GM12801 (cell line): Measurements from ENCODE around the gene KCNN4.

Experiments
- TF ChIP-seq, protein P1 (sequence below): IDR thresholded peaks from one replicate; pipeline ENCODE4 v1.5.1; 2011; ENCODE audit warnings: control low read depth; ENCODE audit not compliant: insufficient read length; ENCODE audit errors: extremely low read depth

KCNN4 gene

DNA sequence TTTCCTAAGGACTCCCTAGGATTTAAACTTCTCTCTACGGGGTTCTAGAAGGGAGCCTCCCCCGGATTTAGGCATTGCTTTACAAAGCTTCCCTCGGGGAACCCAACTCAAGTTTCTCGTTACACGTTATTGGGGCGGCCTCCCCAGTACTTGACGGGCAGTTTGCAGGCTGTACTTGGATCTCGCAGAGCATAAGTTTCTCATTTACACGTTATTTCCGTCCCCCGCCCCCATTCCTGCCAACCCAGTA, 26.6 kb downstream of the KCNN4 start:
- TF ChIP-seq, protein P1, sequence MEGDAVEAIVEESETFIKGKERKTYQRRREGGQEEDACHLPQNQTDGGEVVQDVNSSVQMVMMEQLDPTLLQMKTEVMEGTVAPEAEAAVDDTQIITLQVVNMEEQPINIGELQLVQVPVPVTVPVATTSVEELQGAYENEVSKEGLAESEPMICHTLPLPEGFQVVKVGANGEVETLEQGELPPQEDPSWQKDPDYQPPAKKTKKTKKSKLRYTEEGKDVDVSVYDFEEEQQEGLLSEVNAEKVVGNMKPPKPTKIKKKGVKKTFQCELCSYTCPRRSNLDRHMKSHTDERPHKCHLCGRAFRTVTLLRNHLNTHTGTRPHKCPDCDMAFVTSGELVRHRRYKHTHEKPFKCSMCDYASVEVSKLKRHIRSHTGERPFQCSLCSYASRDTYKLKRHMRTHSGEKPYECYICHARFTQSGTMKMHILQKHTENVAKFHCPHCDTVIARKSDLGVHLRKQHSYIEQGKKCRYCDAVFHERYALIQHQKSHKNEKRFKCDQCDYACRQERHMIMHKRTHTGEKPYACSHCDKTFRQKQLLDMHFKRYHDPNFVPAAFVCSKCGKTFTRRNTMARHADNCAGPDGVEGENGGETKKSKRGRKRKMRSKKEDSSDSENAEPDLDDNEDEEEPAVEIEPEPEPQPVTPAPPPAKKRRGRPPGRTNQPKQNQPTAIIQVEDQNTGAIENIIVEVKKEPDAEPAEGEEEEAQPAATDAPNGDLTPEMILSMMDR = no peak

DNA sequence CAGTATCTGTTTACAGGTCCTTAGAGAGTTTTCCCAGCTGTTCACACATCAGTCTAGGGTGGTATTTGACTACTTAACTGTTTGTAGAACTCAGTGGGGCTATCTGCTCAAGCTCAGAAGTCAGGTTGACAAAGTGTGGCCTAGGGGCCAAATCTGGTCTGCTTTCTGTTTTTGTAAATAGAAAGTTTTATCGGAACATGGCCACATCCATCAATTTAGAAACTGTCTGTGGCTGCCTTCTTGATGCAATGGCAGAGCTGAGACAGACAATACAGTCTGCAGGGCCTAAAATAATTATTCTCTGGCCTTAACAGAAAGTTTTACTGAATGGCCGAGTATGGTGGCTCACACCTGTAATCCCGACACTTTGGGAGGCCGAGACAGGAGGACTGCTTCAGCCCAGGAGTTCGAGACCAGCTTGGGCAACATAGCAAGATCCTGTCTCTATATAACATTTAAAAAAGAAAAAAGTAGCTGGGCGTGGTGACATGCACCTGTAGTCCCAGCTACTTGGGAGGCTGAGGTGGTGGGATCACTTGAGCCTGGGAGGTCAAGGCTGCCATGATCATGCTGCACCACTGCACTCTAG, 28.4 kb downstream of the KCNN4 start:
- TF ChIP-seq, protein P1 = no peak

DNA sequence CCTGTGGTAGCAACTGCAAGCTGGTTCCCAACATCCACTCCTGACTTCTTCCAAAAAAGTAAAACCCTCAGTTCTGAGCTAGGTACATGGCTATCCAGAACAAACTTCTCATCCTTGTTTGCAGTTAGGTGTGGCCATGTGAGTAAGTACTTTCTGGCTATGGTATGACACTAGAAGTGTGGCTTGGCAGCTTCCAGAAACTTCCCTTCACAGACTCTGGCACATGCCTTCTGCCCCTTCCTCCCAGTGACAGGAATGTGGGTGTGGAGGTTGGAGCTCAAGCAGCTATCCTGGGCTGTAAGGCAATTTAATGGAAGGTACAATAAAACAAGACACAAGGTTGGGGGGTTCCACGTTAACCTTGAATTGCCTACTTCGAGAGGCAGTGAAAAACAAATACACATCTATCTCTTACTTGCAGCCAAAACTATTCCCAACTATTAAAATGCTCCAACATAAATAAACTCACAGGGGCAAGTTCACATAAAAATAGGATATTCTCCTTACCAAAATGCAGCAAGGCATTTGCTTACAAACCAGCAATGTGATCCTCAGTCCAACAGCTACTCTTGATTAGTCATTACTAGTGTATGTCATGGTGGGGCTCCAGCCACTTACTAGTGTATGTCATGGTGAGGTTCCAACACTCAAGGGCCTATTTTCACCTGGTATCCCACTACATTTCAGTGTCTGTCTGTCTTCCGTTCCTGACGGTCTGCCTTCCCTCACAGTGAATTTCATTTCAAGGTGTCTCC, 29.1 kb downstream of the KCNN4 start:
- TF ChIP-seq, protein P1 = no peak

DNA sequence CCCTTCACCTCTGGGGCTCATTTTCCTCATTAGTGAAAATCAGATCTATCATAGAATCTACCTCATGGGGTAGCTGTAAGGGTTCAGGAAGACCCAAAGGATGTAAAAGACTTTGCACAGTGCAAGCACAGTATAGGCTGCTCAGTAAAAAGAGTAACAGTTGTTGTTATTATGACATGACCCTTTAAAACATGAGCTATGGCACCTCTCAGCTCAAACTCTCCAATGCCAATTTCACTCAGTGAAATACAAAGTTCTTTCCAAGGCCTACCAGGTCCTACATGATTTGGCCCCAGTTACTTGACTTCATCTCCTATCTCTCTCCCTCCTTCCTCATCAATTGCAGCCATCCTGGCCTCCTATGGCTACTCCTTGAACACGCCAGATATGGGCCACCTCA, 30.9 kb downstream of the KCNN4 start:
- TF ChIP-seq, protein P1 = no peak

DNA sequence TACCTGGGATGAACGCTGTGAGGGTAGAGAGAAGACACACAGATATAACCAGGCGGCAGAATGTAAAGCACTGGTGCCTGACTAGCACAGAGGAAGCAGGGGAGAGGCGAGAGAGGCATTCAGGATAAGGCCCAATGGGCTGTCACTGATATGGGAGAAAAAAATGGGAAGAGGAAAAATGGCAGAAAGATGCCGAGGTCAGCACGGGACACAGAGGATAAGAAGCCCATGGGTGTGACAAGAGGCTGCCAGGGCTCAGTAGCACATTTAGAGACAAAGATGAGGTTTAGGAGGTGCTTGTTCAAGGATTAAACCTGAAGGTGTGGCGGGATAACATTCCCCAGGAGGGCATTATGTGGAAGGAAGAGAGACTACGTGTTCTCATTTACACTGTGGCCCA, 31.6 kb downstream of the KCNN4 start:
- TF ChIP-seq, protein P1 = no peak

DNA sequence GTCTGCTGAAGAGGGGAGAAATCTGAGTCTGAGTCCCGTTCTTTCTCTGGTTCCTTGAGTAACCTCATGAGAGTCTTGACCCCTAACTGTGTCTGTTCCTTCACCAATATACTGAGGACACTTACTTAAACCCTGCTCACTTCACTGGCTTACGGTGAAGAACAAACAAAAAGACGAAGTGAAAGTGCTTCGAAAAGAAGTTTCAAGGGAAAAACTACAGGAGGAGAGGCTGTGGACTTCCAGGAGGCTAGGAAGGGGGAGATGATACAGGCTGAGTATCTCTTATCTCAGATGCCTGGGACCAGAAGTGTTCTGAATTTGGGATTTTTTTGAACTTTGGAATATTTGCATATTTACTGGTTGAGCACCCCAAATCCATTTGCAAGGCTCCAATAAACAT, 32.1 kb downstream of the KCNN4 start:
- TF ChIP-seq, protein P1 = no peak

DNA sequence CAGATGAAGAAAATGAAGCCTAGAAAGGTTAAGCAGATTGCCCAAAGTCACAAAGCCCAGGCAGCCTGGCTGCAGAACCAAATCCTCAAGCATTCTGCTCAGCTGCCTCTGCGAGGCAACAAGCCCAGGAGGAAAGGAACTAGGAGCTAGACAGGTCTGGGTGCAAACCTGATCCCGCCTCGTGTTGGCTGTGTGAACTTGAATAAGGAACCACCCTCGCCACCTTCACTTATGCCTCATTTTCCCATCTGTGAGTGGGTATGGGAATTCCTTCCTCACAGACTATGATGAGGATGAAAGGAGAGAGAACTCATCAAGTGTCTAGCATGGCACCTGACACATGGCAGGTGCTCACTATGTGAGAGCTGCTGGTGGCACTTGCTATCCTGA, 32.6 kb downstream of the KCNN4 start:
- TF ChIP-seq, protein P1 = no peak
